Stimulated activated CD8-positive, alpha-beta memory T cell treated with anti-CD3 and anti-CD28 coated beads, Interleukin-4, amount 100 ng/mL, for 1 hour (primary cell): ENCODE measurements around the gene RPS27A.
"Not testable (repeated sequence)": the region's sequence is repeated elsewhere in the genome, so short reads cannot be mapped to it uniquely, and the experiment has no call there.

Experiments
- DNase-seq, 2 donors: peaks; one replicate each; pipeline ENCODE4 v3.0.0-alpha.2; 2020; ENCODE audit warnings: low read depth in 2 of 2, low spot score in 1 of 2

Gene RPS27A

GRCh38 chr2:55236992-55237543 is 4.6 kb downstream of the RPS27A start:
- DNase-seq: no peak

- DNase-seq: no peak
Observed at GRCh38 chr2:55239656-55240222, 7.3 kb downstream of the RPS27A start.

DNA sequence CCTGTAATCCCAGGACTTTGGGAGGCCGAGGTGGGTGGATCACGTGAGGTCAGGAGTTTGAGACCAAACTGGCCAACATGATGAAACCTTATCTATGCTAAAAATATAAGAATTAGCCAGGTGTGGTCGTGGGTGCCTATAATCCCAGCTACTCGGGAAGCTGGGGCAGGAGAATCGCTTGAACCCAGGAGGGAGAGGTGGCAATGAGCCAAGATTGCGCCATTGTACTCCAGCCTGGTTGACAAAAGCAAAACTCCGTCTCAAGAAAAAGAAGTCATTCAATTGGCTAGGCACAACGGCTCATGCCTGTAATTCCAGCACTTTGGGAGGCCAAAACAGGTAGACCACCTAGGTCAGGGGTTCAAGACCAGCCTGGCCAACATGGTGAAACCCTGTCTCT is 9.1 kb downstream of the RPS27A start:
- DNase-seq: not testable (repeated sequence)

- no peak for DNase-seq
Observed at GRCh38 chr2:55242617-55243016, 10.1 kb downstream of the RPS27A start.

DNA sequence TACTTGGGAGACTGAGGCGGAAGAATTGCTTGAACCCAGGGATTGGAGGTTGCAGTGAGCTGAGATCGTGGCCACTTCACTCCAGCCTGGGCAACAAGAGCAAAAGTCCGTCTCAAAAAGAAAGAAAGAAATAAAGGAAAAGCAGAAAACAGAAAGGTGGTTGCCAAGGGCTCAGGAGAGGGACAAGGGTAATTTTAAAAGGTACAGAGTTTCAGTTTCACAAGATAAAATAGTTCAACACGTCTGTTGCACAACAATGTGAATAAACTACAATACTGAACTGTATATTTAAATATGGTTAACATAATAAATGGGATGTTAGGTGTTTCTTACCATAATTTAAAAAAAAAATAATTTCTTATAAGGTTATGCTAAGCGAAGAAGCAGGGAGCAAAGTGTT is 12.9 kb downstream of the RPS27A start:
- DNase-seq: no peak

- DNase-seq: no peak
Observed at GRCh38 chr2:55247025-55247424, 14.5 kb downstream of the RPS27A start.

- no peak for DNase-seq
Observed at GRCh38 chr2:55252832-55253231, 20.3 kb downstream of the RPS27A start.

GRCh38 chr2:55259586-55259985 is 27.1 kb downstream of the RPS27A start:
- not testable (repeated sequence) for DNase-seq

- no peak for DNase-seq
Observed at GRCh38 chr2:55268288-55268906, 35.9 kb downstream of the RPS27A start.

DNA sequence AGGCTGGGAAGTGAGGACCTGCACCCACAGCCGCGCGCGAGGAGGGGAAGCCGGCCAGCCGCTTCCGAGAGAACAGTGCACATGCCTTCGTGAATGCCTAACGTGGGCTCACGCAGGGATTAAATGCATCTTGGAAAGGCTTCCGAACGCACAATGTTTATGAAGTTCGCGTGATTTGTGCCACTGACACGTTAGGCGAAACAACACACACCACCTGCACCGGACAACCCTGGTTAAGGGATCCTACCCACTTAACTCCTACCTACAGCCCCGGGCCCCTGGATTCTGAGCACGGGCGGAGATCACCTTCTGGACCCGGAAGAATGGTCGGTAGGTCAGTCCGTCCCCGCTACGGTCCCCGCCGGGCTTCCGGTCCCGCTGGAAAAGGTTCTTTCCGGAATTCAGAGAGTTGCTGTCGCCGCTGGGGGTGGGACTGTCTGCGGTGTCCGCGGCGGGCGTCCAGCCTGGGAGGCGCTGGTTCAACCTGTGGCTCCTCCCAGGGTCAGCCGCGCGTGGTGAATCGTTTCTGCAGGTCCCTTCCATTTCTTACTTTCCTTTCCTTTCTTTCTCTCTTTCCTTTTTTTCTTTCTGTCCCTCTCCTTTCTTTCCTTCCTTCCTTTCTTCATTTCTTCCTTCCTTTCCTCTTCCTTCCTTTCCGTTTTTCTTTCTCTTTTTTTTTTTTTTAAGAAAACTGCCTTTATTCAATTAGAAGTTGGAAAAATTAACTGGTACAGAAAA is 36.6 kb downstream of the RPS27A start, which contains the start of gene MTIF2:
Gene MTIF2 (minus strand): TSS at position 325 of the 738 bp plus-strand sequence. CDS start 5,373 bp downstream, outside the sequence.
- DNase-seq: peak; percentile 74 to 79

DNA sequence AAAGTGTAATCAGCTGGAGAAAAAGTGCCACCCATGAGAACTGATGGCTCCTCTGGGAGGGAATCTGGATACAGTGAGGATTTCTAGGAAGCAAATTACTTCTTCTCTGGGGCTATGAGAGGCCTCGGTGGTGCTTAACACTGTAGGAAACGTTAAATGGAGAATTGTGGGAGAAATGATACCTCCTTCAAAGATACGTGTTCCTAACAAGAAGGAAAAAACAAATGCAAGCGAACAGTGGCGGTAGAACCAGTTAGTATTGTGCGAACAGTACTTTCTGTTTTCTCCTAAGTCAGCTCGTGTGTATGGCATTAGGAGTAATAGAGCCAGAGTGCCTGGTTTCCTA is 37.1 kb downstream of the RPS27A start:
- DNase-seq: no peak

DNA sequence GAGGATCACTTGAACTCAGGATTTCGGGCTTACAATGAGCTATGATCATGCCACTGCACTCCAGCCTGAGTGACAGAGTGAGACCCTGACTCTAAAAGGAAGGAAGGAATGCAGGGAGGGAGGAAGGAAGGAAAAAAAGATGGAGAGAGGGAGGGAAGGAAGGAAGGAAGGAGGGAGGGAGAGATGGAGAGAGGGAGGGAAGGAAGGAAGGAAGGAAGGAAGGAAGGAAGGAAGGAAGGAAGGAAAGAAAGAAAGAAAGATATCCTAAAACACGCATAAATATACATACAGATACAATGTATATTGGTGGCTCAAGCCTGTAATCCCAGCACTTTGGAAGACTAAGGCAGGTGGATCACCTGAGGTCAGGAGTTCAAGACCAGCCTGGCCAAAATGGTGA is 41.9 kb downstream of the RPS27A start:
- not testable (repeated sequence) for DNase-seq

DNA sequence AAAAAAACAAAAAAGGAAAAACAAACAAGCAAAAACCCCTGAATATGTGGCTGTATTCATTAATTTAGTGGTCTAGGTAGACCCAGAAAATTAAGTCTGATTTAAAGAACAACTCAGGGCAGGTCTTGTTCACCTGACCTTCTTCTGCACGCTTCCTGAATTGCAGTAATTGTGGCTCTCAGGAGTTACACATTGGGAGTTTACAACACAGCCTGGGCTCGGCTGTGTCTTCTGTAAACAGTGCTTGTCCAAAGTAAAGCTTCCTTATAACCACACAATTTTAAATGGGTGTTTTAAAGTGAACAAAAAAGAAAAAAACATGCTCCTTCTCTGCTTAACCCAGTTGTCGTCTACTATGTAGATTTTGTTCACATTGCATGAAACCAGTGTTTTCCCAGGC is 44.8 kb downstream of the RPS27A start:
- DNase-seq: no peak

DNA sequence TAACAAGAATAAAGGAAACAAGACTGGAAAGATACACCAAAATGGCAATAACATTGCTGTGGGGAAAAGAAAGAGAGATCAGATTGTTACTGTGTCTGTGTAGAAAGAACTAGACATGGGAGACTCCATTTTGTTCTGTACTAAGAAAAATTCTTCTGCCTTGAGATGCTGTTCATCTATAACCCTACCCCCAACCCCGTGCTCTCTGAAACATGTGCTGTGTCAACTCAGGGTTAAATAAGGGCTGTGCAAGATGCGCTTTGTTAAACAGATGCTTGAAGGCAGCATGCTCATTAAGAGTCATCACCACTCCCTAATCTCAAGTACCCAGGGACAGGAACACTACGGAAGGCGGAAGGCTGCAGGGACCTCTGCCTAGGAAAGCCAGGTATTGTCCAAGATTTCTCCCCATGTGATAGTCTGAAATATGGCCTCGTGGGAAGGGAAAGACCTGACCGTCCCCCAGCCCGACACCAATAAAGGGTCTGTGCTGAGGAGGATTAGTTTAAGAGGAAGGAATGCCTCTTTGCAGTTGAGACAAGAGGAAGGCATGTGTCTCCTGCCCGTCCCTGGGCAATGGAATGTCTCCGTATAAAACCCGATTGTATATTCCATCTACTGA is 46.8 kb downstream of the RPS27A start:
- not testable (repeated sequence) for DNase-seq

GRCh38 chr2:55279859-55280424 is 47.5 kb downstream of the RPS27A start:
- DNase-seq: not testable (repeated sequence)

- not testable (repeated sequence) for DNase-seq
Observed at GRCh38 chr2:55280851-55281546, 48.5 kb downstream of the RPS27A start.

GRCh38 chr2:55282110-55282917 is 49.8 kb downstream of the RPS27A start:
- peak; percentile 67 to 80 for DNase-seq

DNA sequence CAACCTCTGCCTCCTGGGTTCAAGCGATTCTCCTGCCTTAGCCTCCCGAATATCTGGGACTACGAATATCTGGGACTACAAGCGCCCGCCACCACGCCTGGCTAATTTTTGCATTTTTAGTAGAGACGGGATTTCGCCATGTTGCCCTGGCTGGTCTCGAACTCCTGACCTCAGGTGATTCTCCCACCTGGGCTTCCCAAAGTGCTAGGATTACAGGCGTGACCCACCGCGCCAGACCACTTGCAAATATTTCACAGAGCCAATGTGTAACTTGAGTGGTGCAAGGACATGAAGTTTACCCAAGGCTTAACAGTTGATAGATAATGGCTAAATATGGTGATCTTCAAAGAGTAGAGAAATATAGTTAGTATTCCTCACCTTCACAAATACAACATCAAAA is 50.6 kb downstream of the RPS27A start:
- no peak for DNase-seq
